H9 (cell line): ENCODE results near the gene ADAP2. TPM values are rescaled to one million over a fixed set of nuclear protein-coding genes. Genes with fewer than 3 reads are reported as not detected.

Source experiments
- DNase-seq: peaks from one replicate; pipeline ENCODE4 v3.0.0-alpha.2; 2017
- H2AFZ ChIP-seq: one replicate; pipeline ENCODE4 v1.6.1; 2013; ENCODE audit warnings: mild to moderate bottlenecking, low read length, control low read depth, moderate library complexity
- H2AK5ac ChIP-seq: 2 replicates; pipeline ENCODE4 v1.6.1; 2013; ENCODE audit warnings: low read length, control low read depth, mixed read lengths; ENCODE audit not compliant: insufficient read length
- H2BK120ac ChIP-seq: one replicate; pipeline ENCODE4 v1.6.1; 2013; ENCODE audit warnings: low read depth, mild to moderate bottlenecking, low read length, control low read depth, inconsistent platforms; ENCODE audit not compliant: poor library complexity, severe bottlenecking
- H2BK12ac ChIP-seq: 2 replicates; pipeline ENCODE4 v1.6.1; 2013; ENCODE audit warnings: low read length, control low read depth, mixed read lengths, low read depth; ENCODE audit not compliant: insufficient read length
- H2BK15ac ChIP-seq: 2 replicates; pipeline ENCODE4 v1.6.1; 2013; ENCODE audit warnings: low read depth, low read length, control low read depth
- H2BK20ac ChIP-seq: one replicate; pipeline ENCODE4 v1.6.1; 2013; ENCODE audit warnings: low read depth, mild to moderate bottlenecking, low read length, control low read depth, inconsistent platforms; ENCODE audit not compliant: poor library complexity, severe bottlenecking
- H2BK5ac ChIP-seq: 2 replicates; pipeline ENCODE4 v1.6.1; 2013; ENCODE audit warnings: low read length, control low read depth, mixed read lengths; ENCODE audit not compliant: insufficient read length
- H3K14ac ChIP-seq: 2 replicates; pipeline ENCODE4 v1.6.1; 2013; ENCODE audit warnings: low read length, control low read depth; ENCODE audit not compliant: insufficient read depth
- H3K18ac ChIP-seq: 2 replicates; pipeline ENCODE4 v1.6.1; 2013; ENCODE audit warnings: low read depth, mild to moderate bottlenecking, mixed read lengths, low read length, control low read depth; ENCODE audit not compliant: insufficient read length
- H3K23ac ChIP-seq: 2 replicates; pipeline ENCODE4 v1.6.1; 2013; ENCODE audit warnings: low read length, control low read depth, mixed read lengths, low read depth; ENCODE audit not compliant: insufficient read length
- H3K23me2 ChIP-seq: 2 replicates; pipeline ENCODE4 v1.6.1; 2013; ENCODE audit warnings: low read depth, mild to moderate bottlenecking, mixed read lengths, low read length, control low read depth; ENCODE audit not compliant: insufficient read length, poor library complexity, severe bottlenecking
- H3K27ac ChIP-seq: 2 replicates; pipeline ENCODE4 v1.5.1; 2013; ENCODE audit warnings: low read length, control low read depth, mixed read lengths, low read depth; ENCODE audit not compliant: insufficient read length
- H3K27me3 ChIP-seq: 2 replicates; pipeline ENCODE4 v1.6.1; 2013; ENCODE audit warnings: low read length, control low read depth, inconsistent platforms; ENCODE audit not compliant: insufficient read depth
- H3K4ac ChIP-seq: 2 replicates; pipeline ENCODE4 v1.6.1; 2013; ENCODE audit warnings: low read depth, mild to moderate bottlenecking, control low read depth, inconsistent platforms, low read length, moderate library complexity
- H3K4me1 ChIP-seq: 2 replicates; pipeline ENCODE4 v1.6.1; 2013; ENCODE audit warnings: low read length, control low read depth, inconsistent platforms; ENCODE audit not compliant: insufficient read depth
- H3K4me2 ChIP-seq: 2 replicates; pipeline ENCODE4 v1.6.1; 2013; ENCODE audit warnings: low read length, control low read depth, mixed read lengths; ENCODE audit not compliant: insufficient read length, insufficient read depth
- H3K56ac ChIP-seq: 2 replicates; pipeline ENCODE4 v1.6.1; 2013; ENCODE audit warnings: low read depth, mild to moderate bottlenecking, mixed read lengths, low read length, control low read depth; ENCODE audit not compliant: insufficient read length
- H3K79me1 ChIP-seq: 2 replicates; pipeline ENCODE4 v1.6.1; 2013; ENCODE audit warnings: low read depth, mild to moderate bottlenecking, moderate library complexity, low read length, control low read depth, inconsistent platforms; ENCODE audit not compliant: insufficient read depth, poor library complexity, severe bottlenecking
- H3K79me2 ChIP-seq: 2 replicates; pipeline ENCODE4 v1.6.1; 2013; ENCODE audit warnings: low read length, control low read depth, inconsistent platforms; ENCODE audit not compliant: insufficient read depth
- H3K9ac ChIP-seq: 2 replicates; pipeline ENCODE4 v1.6.1; 2013; ENCODE audit warnings: low read length, control low read depth, mixed read lengths; ENCODE audit not compliant: insufficient read length; ENCODE audit errors: extremely low read depth
- H3K9me3 ChIP-seq: one replicate; pipeline ENCODE4 v1.6.1; 2013; ENCODE audit warnings: low read depth, low read length, inconsistent platforms; ENCODE audit not compliant: control insufficient read depth
- H3T11ph ChIP-seq: one replicate; pipeline ENCODE4 v1.6.1; 2013; ENCODE audit warnings: mild to moderate bottlenecking, low read length, control low read depth, inconsistent platforms
- H4K20me1 ChIP-seq: one replicate; pipeline ENCODE4 v1.6.1; 2013; ENCODE audit not compliant: control insufficient read depth, insufficient read length, insufficient read depth
- H4K5ac ChIP-seq: 2 replicates; pipeline ENCODE4 v1.6.1; 2013; ENCODE audit warnings: low read depth, mild to moderate bottlenecking, mixed read lengths, low read length, control low read depth; ENCODE audit not compliant: insufficient read length
- H4K8ac ChIP-seq: replicated peaks from 2 replicates; pipeline ENCODE4 v1.6.1; 2013; ENCODE audit warnings: low read length, control low read depth, mixed read lengths, low read depth; ENCODE audit not compliant: insufficient read length
- H4K91ac ChIP-seq: 2 replicates; pipeline ENCODE4 v1.6.1; 2013; ENCODE audit warnings: low read depth, mild to moderate bottlenecking, moderate library complexity, mixed read lengths, low read length, control low read depth; ENCODE audit not compliant: insufficient read length
- H3K27ac Mint-ChIP-seq, 3 experiments: 2 replicates in 2 of 3; 3 replicates in 1 of 3; pipeline ENCODE4 v1.8.0; 2020 to 2021; ENCODE audit warnings: mixed read lengths in 3 of 3, mild to moderate bottlenecking in 1 of 3, moderate library complexity in 1 of 3
- H3K27me3 Mint-ChIP-seq: 2 replicates; pipeline ENCODE4 v1.8.0; 2021; ENCODE audit warnings: low read depth, mild to moderate bottlenecking, moderate library complexity, mixed read lengths
- H3K36me3 Mint-ChIP-seq, 3 experiments: 2 replicates in 2 of 3; 3 replicates in 1 of 3; pipeline ENCODE4 v1.8.0; 2020 to 2021; ENCODE audit warnings: low read depth in 3 of 3, mixed read lengths in 3 of 3; ENCODE audit not compliant: insufficient read depth in 1 of 3
- H3K4me1 Mint-ChIP-seq, 2 experiments: 2 replicates each; pipeline ENCODE4 v1.8.0; 2020; ENCODE audit warnings: mixed read lengths in 2 of 2
- H3K4me3 Mint-ChIP-seq, 2 experiments: 2 replicates in 1 of 2; 3 replicates in 1 of 2; pipeline ENCODE4 v1.8.0; 2020 to 2021; ENCODE audit warnings: mild to moderate bottlenecking in 2 of 2, mixed read lengths in 2 of 2, moderate library complexity in 1 of 2
- H3K9me3 Mint-ChIP-seq, 2 experiments: 2 replicates in 1 of 2; 3 replicates in 1 of 2; pipeline ENCODE4 v1.8.0; 2020; ENCODE audit warnings: mild to moderate bottlenecking in 2 of 2, mixed read lengths in 2 of 2, moderate library complexity in 1 of 2
- CTCF ChIP-seq: fragments of 200-600 bp; sonication (generic); conservative IDR thresholded peaks from 3 replicates; pipeline ENCODE4 v1.8.0; 2021; ENCODE audit warnings: antibody characterized with exemption, mild to moderate bottlenecking
- WGBS: extraction: QIAGEN DNeasy Blood & Tissue Kit; methylation state at CpG from one replicate; pipeline ENCODE4 v1.1.7; 2013; ENCODE audit warnings: missing lambda C conversion rate, low lambda C conversion rate, mixed read lengths; ENCODE audit not compliant: insufficient read length; ENCODE audit errors: extremely low coverage; 5-methylcytosine and 5-hydroxymethylcytosine counted together
- total RNA-seq: library from RNA; stranded (reverse); gene quantifications from 2 replicates; pipeline ENCODE4 v1.2.1, GENCODE V29; 2021

Gene ADAP2
- total RNA-seq, 1 experiment from 2014 or later = 1.2 TPM

GRCh38 chr17:30942308-30943079 is 20.7 kb downstream of the ADAP2 start:
- no peak for DNase-seq
- no peaks in the 10 kb centered on the region for H4K20me1 ChIP-seq
- no peak overlapping the region for H2AK5ac ChIP-seq
- TF ChIP-seq CTCF = no peak
- H3K79me1 ChIP-seq = no peaks in the 10 kb centered on the region
- no peak overlapping the region for H2BK5ac ChIP-seq
- Mint-ChIP-seq H3K4me1 (no peaks in the 10 kb centered on the region), H3K27me3 (no peaks in the 10 kb centered on the region), H3K27ac (no peak overlapping the region), H3K9me3 (no peaks in the 10 kb centered on the region), H3K4me3 (no peak overlapping the region), H3K36me3 (no peaks in the 10 kb centered on the region)
- no peak overlapping the region for H2BK20ac ChIP-seq
- H3K9ac ChIP-seq = no peak overlapping the region
- no CpG with 5 or more reads among the region's 4 CpGs for WGBS
- no peak overlapping the region for H2AFZ ChIP-seq
- H2BK120ac ChIP-seq = no peak overlapping the region
- H3K79me2 ChIP-seq = no peaks in the 10 kb centered on the region
- no peak overlapping the region for H4K91ac ChIP-seq
- H2BK15ac ChIP-seq = no peak overlapping the region
- no peak overlapping the region for H3K14ac ChIP-seq
- no peak overlapping the region for H3K27ac ChIP-seq
- no peak overlapping the region for H3K4me2 ChIP-seq
- no peak overlapping the region for H4K8ac ChIP-seq
- H3K18ac ChIP-seq = no peak overlapping the region
- no peaks in the 10 kb centered on the region for H3K23me2 ChIP-seq
- no peaks in the 10 kb centered on the region for H3K4me1 ChIP-seq
- no peak overlapping the region for H3K56ac ChIP-seq
- no peak overlapping the region for H3T11ph ChIP-seq
- H3K9me3 ChIP-seq = no peaks in the 10 kb centered on the region
- H4K5ac ChIP-seq = no peak overlapping the region
- H2BK12ac ChIP-seq = no peak overlapping the region
- no peak overlapping the region for H3K23ac ChIP-seq
- no peak overlapping the region for H3K4ac ChIP-seq
- H3K27me3 ChIP-seq = no peaks in the 10 kb centered on the region
